WTC11 (cell line): ENCODE data around the gene FMN2. TPM values are rescaled to one million over a fixed set of nuclear protein-coding genes. Genes with fewer than 3 reads are reported as not detected.

Source experiments
- ATAC-seq: fragments of 200-7000 bp; cut with Tn5 transposase; 2 replicates; pipeline ENCODE4 v1.10.0; 2021; ENCODE audit warnings: mild to moderate bottlenecking, moderate library complexity
- CTCF ChIA-PET: fragments of 300-600 bp; sonication (Branson Sonifier 250); formaldehyde crosslinking; loops from one replicate; lab custom pipeline; 2021; ENCODE audit warnings: antibody characterized with exemption; lab: Charles Lee
- POLR2A ChIA-PET: fragments of 350-600 bp; sonication (Branson Sonifier 250); formaldehyde crosslinking; loops from one replicate; lab custom pipeline; 2021; ENCODE audit warnings: antibody characterized with exemption; lab: Charles Lee
- DNase-seq: peaks from one replicate; pipeline ENCODE4 v3.0.0; 2021; ENCODE audit warnings: low spot score
- H3K27ac Mint-ChIP-seq: 2 replicates; pipeline ENCODE4 v1.8.0; 2021; ENCODE audit warnings: mixed read lengths
- H3K27me3 Mint-ChIP-seq: 2 replicates; pipeline ENCODE4 v1.8.0; 2021; ENCODE audit warnings: low read depth, mild to moderate bottlenecking, moderate library complexity, mixed read lengths
- H3K36me3 Mint-ChIP-seq: 2 replicates; pipeline ENCODE4 v1.8.0; 2021; ENCODE audit warnings: mixed read lengths
- H3K4me1 Mint-ChIP-seq: 2 replicates; pipeline ENCODE4 v1.8.0; 2022; ENCODE audit warnings: mixed read lengths
- H3K4me3 Mint-ChIP-seq: 2 replicates; pipeline ENCODE4 v1.8.0; 2021; ENCODE audit warnings: mild to moderate bottlenecking, moderate library complexity, mixed read lengths
- H3K9me3 Mint-ChIP-seq: 2 replicates; pipeline ENCODE4 v1.8.0; 2021; ENCODE audit warnings: mixed read lengths
- ATF1 ChIP-seq: sonication (generic); formaldehyde crosslinking; IDR thresholded peaks from 2 replicates; pipeline ENCODE4 v1.8.1; 2023; ENCODE audit warnings: mild to moderate bottlenecking, moderate library complexity, missing genetic modification reagents
- ATF6 ChIP-seq: sonication (generic); formaldehyde crosslinking; IDR thresholded peaks from 2 replicates; pipeline ENCODE4 v1.8.1; 2023; ENCODE audit warnings: mild to moderate bottlenecking, missing genetic modification reagents
- CREB1 ChIP-seq: sonication (generic); formaldehyde crosslinking; IDR thresholded peaks from 2 replicates; pipeline ENCODE4 v1.8.0; 2023; ENCODE audit warnings: mild to moderate bottlenecking, missing genetic modification reagents
- E2F5 ChIP-seq: sonication (generic); formaldehyde crosslinking; IDR thresholded peaks from 2 replicates; pipeline ENCODE4 v1.8.1; 2022; ENCODE audit warnings: mild to moderate bottlenecking, moderate library complexity, missing genetic modification reagents
- GABPB1 ChIP-seq: sonication (generic); formaldehyde crosslinking; IDR thresholded peaks from 2 replicates; pipeline ENCODE4 v1.8.1; 2023; ENCODE audit warnings: mild to moderate bottlenecking, missing genetic modification reagents
- MXD4 ChIP-seq: fragments of 250-450 bp; sonication (Bioruptor Pico); IDR thresholded peaks from 2 replicates; pipeline ENCODE4 v1.8.0; 2021; ENCODE audit warnings: mild to moderate bottlenecking, moderate library complexity, borderline replicate concordance
- NR1H2 ChIP-seq: sonication (generic); formaldehyde crosslinking; IDR thresholded peaks from 2 replicates; pipeline ENCODE4 v1.9.0; 2021; ENCODE audit warnings: mild to moderate bottlenecking, moderate library complexity, missing genetic modification reagents
- USF1 ChIP-seq: sonication (generic); formaldehyde crosslinking; IDR thresholded peaks from 2 replicates; pipeline ENCODE4 v1.8.0; 2022; ENCODE audit warnings: mild to moderate bottlenecking, missing genetic modification reagents
- ZNF263 ChIP-seq: sonication (generic); formaldehyde crosslinking; IDR thresholded peaks from 2 replicates; pipeline ENCODE4 v1.8.1; 2022; ENCODE audit warnings: low read depth, mild to moderate bottlenecking, moderate library complexity, missing genetic modification reagents
- total RNA-seq: library from RNA; stranded (reverse); gene quantifications from 3 replicates; pipeline ENCODE4 v1.2.3, GENCODE V29; 2021
- TF ChIP-seq, protein P1 (sequence below): sonication (generic); formaldehyde crosslinking; IDR thresholded peaks from 2 replicates; pipeline ENCODE4 v1.8.1; 2022; ENCODE audit warnings: low read depth, mild to moderate bottlenecking, moderate library complexity, missing genetic modification reagents, borderline replicate concordance
- TF ChIP-seq, protein P2 (sequence below): fragments of 250-450 bp; sonication (Bioruptor Pico); IDR thresholded peaks from 2 replicates; pipeline ENCODE4 v2.1.2; 2022; ENCODE audit warnings: mild to moderate bottlenecking, moderate library complexity
- TF ChIP-seq, protein P3 (sequence below): sonication (generic); formaldehyde crosslinking; IDR thresholded peaks from 2 replicates; pipeline ENCODE4 v1.8.1; 2022; ENCODE audit warnings: mild to moderate bottlenecking, missing genetic modification reagents, moderate library complexity, borderline replicate concordance

Gene FMN2
- total RNA-seq, 1 experiment from 2014 or later = 1.8 TPM

DNA sequence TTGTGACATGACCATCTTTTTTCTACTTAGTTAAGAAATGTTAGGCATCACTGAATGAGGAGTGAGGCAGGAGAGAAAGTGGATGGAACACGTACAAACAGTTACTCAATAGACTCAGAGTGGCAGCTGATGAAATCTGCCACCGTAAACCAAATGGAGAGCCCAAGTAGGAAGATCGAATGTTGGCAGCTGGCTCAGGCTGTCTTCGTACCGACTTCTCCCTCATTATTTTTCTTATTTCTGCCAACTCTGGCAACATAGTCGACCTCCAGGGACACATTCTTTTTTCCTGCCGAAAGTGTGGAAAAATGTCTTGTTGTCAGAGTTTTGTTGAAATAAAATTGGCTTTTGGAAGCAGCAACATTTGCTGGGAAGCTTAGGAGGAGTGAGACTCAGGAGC is 377.0 kb downstream of the FMN2 start:
- no peaks in the 10 kb centered on the region for H3K36me3 Mint-ChIP-seq
- H3K4me1 Mint-ChIP-seq = peaks cover 21% of the 10 kb centered on the region
- ATAC-seq (no peak), DNase-seq (no peak)
- TF ChIP-seq GABPB1 (CRISPR knock-in tag) = no peak
- TF ChIP-seq ZNF263 (CRISPR knock-in tag) = no peak
- TF ChIP-seq CREB1 = no peak
- no peak for TF ChIP-seq ATF6 (CRISPR knock-in tag)
- no peak for TF ChIP-seq ATF1 (CRISPR knock-in tag)
- TF ChIP-seq, protein P1, sequence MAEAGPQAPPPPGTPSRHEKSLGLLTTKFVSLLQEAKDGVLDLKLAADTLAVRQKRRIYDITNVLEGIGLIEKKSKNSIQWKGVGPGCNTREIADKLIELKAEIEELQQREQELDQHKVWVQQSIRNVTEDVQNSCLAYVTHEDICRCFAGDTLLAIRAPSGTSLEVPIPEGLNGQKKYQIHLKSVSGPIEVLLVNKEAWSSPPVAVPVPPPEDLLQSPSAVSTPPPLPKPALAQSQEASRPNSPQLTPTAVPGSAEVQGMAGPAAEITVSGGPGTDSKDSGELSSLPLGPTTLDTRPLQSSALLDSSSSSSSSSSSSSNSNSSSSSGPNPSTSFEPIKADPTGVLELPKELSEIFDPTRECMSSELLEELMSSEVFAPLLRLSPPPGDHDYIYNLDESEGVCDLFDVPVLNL (CRISPR knock-in tag) = no peak
- no peak for TF ChIP-seq E2F5 (CRISPR knock-in tag)
- TF ChIP-seq, protein P2, sequence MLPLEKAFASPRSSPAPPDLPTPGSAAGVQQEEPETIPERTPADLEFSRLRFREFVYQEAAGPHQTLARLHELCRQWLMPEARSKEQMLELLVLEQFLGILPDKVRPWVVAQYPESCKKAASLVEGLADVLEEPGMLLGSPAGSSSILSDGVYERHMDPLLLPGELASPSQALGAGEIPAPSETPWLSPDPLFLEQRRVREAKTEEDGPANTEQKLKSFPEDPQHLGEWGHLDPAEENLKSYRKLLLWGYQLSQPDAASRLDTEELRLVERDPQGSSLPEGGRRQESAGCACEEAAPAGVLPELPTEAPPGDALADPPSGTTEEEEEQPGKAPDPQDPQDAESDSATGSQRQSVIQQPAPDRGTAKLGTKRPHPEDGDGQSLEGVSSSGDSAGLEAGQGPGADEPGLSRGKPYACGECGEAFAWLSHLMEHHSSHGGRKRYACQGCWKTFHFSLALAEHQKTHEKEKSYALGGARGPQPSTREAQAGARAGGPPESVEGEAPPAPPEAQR = no peak
- no peak overlapping the region for H3K4me3 Mint-ChIP-seq
- H3K9me3 Mint-ChIP-seq = no peaks in the 10 kb centered on the region
- ChIA-PET POLR2A (no interaction called here), CTCF (no interaction called here)
- no peak overlapping the region for H3K27ac Mint-ChIP-seq
- no peaks in the 10 kb centered on the region for H3K27me3 Mint-ChIP-seq

GRCh38 chr1:240474133-240474614 is 382.5 kb downstream of the FMN2 start:
- no peak for ATAC-seq
- no peak overlapping the region for H3K4me3 Mint-ChIP-seq
- POLR2A ChIA-PET = interaction anchor here (0.7 kb wide), 1 partner anchor 106 kb away, joined by 3 read pairs; no protein-coding TSS in a partner anchor
- no peak for DNase-seq
- H3K27ac Mint-ChIP-seq = no peak overlapping the region
- peaks cover 8% of the 10 kb centered on the region; the same call in 1 of the 2 replicates for H3K4me1 Mint-ChIP-seq
- peaks cover 4% of the 10 kb centered on the region; the same call in 1 of the 2 replicates for H3K9me3 Mint-ChIP-seq
- no peak for TF ChIP-seq NR1H2 (CRISPR knock-in tag)
- no peak for TF ChIP-seq E2F5 (CRISPR knock-in tag)
- TF ChIP-seq MXD4 (CRISPR knock-in tag) = no peak
- TF ChIP-seq, protein P3, sequence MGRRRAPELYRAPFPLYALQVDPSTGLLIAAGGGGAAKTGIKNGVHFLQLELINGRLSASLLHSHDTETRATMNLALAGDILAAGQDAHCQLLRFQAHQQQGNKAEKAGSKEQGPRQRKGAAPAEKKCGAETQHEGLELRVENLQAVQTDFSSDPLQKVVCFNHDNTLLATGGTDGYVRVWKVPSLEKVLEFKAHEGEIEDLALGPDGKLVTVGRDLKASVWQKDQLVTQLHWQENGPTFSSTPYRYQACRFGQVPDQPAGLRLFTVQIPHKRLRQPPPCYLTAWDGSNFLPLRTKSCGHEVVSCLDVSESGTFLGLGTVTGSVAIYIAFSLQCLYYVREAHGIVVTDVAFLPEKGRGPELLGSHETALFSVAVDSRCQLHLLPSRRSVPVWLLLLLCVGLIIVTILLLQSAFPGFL (CRISPR knock-in tag) = no peak
- H3K27me3 Mint-ChIP-seq = no peaks in the 10 kb centered on the region
- CTCF ChIA-PET = no interaction called here
- H3K36me3 Mint-ChIP-seq = no peaks in the 10 kb centered on the region

GRCh38 chr1:240475832-240476231 is 384.1 kb downstream of the FMN2 start:
- Mint-ChIP-seq H3K4me1 (peaks cover 8% of the 10 kb centered on the region; the same call in 1 of the 2 replicates), H3K27me3 (no peaks in the 10 kb centered on the region), H3K27ac (no peak overlapping the region), H3K9me3 (peaks cover 4% of the 10 kb centered on the region; the same call in 1 of the 2 replicates), H3K36me3 (no peaks in the 10 kb centered on the region), H3K4me3 (no peak overlapping the region)
- DNase-seq (no peak), ATAC-seq (no peak)
- no peak for TF ChIP-seq USF1 (CRISPR knock-in tag)
- TF ChIP-seq, protein P3 (CRISPR knock-in tag) = no peak
- ChIA-PET CTCF (no interaction called here), POLR2A (no interaction called here)
